SK-MEL-5 (cell line): Measurements from ENCODE around the gene RND2. TPM values are rescaled to one million over a fixed set of nuclear protein-coding genes. Genes with fewer than 3 reads are reported as not detected.
"Not testable (repeated sequence)": the region's sequence is repeated elsewhere in the genome, so short reads cannot be mapped to it uniquely, and the experiment has no call there.

ENCODE experiments used
- DNase-seq: peaks from one replicate; pipeline ENCODE4 v3.0.0-alpha.2; 2016; ENCODE audit warnings: low read depth, low spot score
- in situ Hi-C: cut with HindIII; loops from 2 replicates; pipeline ENCODE4 v1.10.0; 2016; ENCODE audit warnings: low sequenced_read_pairs, high pct_unique_total_duplicates, low pct_unique_long_range_greater_than_20kb
- total RNA-seq: library from RNA; depleted of rRNA; stranded (reverse); fragments of >200 nt; shearing (Covaris generic); gene quantifications from 2 replicates; pipeline ENCODE4 v1.2.3, GENCODE V29; 2014

Gene RND2
- total RNA-seq, 1 experiment from 2014 or later = not detected

DNA sequence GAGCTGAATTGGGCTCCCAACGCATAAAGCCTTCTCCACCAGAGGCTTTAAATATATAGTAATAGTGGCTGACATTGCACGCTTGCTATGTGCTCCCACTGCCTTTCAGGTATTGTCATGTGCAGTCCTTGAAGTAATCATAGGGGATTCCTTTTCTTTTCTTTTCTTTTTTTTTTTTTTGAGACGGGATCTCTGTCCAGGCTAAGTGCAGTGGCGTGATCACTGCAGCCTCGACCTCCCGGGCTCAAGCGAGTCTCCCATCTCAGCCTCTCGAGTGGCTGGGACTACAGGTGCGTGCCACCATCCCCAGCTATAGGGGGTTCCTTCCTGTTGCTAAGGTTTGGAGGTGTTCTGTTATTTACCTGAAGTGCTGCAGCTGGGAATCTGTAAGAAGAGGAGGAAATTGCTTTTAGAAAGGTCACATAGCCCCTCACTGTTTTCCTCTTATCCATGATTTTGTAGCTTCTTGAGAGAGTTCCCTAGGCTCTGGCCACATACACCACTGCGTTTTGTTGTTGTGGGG, 26.0 kb upstream of the RND2 start:
- in situ Hi-C loops = no loop called here
- DNase-seq = no peak

DNA sequence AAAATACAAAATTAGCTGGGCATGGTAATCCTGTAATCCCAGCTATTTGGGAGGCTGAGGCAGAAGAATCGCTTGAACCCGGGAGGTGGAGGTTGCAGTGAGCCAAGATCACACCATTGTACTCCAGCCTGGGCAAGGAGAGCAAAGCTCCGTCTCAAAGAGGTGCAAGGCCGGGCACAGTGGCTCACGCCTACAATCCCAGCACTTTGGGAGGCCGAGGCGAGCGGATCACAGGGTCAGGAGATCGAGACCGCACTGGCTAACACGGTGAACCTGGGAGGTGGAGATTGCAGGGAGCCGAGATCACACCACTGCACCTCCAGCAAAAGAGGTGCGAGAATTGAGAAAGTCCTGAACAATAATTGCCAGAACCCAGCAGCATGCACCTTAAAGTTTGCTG, 24.1 kb upstream of the RND2 start:
- in situ Hi-C loops, DNase-seq: not testable (repeated sequence)

DNA sequence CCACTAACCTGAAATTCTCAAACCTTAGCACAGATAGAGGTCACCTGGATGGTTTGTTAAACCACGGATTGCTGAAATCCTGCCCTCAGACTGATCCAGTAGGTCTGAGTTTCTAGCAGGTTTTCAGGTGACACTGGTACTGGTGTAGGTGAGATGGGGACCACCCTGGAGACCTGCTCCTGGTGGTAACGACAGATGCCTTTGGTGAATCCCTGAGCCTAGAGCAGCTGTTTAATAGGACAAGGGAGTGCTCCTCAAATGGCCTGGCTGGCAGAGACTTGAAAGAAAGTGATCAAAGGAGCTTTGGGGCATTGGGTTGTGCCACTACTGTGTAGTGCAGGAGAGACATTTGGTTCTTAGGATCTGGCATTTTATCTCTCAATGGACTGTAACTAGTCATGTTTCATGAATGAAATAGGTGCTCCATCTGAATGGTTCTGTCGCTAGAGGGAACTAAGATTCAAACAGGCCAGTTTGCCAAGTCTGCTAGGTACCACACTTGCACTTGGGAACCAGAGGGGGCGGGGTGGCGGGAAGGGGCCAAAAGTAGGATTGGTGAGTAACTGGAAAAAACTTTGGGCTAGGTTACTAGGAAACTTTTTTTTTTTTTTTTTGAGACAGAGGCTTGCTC, 21.4 kb upstream of the RND2 start:
- DNase-seq = peak; percentile 86
- in situ Hi-C loops = no loop called here

DNA sequence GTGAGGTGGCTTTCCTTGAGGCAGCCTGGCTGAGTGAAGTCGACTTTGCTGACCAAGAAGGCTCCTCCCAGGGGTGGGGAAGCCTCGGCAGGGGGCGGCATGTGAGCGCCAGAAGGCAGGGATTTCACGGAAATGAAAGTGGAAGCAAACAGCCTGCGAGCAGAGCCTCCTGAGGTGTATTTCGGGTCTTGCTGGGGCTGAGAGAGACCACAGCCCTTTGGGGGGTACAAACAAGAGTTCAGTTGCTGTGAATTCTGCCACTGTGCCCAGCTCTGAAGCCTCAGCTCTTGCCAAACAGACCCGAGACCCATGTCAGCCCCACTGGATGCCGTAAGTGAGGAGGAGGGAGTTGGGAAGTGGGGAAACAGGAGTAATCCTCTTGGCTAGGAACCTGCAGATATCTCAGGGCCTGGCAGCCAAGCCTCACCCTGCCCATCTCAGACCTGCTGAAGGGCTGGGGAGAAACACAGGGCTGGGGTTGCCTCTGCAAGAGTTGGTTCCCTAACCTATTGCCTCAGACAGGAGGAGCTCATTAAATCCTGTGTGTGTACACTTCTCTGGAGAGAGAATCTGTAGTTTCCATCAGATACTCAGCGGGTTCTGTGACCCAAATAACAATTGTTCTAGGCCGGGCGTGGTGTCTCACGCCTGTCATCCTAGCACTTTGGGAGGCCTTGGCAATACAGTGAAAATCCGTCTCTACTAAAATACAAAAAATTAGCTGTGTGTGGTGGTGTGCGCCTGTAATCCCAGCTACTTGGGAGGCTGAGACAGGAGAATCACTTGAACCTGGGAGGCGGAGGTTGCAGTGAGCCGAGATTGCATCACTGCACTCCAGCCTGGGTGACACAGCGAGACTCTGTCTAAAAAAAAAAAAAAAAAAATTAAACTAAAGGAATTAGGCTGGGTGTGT, 18.1 kb upstream of the RND2 start, which contains the start of gene IFI35:
IFI35 (plus strand) TSS at position 146 of the 913 bp plus-strand sequence; CDS start at position 310, 164 bp downstream.
- peak; percentile 88 for DNase-seq
- in situ Hi-C loops = no loop called here

DNA sequence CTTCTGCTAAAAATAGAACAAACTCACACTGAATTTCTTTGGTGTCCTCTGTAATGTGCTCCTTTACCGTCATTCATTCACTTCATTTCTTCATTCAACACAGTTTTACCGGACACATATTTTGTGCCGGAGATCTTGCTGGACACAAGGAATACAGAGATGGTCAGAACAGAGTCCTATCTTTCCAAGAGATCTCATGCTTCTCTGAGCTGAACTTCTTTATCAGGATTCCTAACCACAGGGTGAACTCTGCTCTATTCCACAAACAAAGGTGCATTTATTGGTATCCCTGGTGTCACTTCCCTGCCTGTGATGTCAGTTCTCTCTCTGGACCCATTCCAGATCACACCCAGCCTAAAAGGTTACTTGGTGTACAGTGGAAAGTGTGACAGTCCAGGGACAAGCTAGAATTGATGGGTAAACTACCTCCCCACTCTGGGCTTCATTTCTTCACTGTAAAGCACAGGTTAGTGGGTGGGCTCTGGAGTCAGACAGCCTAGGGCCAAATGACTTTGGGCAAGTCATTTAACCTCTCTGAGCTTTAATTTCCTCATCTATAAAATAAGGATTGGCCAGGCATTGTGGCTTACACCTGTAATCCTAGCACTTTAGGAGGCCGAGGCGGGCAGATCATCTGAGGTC, 14.2 kb upstream of the RND2 start:
- in situ Hi-C loops = no loop called here
- DNase-seq = peak; percentile 97

DNA sequence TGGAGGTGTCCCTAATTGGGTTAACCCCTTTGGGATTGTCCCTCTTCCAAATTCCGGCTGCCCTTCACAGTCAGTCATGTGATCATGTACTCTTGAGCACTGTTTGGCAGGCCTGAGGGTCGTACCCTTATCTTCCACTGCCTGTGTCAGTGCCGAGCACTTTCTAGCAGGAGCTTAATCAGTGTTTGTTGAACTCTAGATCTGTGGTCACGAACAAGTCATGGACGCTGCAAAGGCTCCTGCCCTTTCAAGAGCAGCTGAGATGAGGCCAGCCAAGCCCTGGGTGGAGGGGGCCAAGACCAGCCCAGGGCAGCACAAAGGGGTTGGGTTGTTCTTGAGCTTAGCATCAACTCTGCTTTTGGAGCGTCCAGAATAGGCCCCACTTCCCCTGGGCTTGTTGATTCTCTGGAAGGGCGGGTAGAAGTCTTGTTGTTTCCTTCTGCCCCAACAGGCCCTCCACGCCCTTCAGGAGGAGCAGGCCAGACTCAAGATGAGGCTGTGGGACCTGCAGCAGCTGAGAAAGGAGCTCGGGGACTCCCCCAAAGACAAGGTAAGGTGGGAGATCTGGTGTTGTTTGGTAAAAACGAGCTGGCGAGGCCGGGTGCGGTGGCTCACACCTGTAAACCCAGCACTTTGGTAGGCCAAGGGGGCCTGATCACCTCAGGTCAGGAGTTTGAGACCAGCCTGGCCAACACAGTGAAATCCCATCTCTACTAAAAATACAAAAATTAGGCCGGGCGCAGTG, 13.1 kb upstream of the RND2 start:
- no peak for DNase-seq
- in situ Hi-C loops = no loop called here

DNA sequence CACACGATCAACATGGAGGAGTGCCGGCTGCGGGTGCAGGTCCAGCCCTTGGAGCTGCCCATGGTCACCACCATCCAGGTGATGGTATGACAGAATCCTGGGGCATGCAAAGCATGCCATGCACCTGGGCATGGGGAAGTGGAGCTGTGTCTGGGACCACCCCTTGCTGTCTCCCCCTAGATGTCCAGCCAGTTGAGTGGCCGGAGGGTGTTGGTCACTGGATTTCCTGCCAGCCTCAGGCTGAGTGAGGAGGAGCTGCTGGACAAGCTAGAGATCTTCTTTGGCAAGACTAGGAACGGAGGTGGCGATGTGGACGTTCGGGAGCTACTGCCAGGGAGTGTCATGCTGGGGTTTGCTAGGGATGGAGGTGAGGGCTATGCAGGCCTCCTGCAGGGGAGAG, 11.7 kb upstream of the RND2 start:
- in situ Hi-C loops = no loop called here
- DNase-seq = no peak

DNA sequence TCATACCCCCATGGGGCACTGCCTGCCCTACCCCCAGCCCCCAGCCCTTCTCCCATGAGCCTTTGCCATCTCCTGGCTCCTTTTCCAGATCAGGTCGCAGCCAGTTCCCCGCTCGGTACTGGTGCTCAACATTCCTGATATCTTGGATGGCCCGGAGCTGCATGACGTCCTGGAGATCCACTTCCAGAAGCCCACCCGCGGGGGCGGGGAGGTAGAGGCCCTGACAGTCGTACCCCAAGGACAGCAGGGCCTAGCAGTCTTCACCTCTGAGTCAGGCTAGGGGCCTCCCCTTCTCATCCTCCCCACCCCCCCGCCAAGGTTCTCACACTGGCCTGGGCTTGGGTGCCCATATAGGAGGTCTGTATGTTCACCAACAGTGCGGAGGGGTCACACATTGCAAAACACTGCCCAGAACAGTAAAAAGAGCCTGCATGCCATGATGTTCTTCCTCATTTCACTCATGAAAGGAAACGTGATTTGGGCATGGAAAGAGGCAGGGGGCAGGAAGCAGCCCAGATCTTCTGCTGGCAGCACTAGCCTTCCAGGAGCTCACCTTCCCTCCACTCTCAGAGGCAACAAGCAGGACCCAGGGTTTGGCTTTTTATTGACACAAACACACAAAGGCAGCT, 10.9 kb upstream of the RND2 start:
- in situ Hi-C loops = no loop called here
- no peak for DNase-seq

DNA sequence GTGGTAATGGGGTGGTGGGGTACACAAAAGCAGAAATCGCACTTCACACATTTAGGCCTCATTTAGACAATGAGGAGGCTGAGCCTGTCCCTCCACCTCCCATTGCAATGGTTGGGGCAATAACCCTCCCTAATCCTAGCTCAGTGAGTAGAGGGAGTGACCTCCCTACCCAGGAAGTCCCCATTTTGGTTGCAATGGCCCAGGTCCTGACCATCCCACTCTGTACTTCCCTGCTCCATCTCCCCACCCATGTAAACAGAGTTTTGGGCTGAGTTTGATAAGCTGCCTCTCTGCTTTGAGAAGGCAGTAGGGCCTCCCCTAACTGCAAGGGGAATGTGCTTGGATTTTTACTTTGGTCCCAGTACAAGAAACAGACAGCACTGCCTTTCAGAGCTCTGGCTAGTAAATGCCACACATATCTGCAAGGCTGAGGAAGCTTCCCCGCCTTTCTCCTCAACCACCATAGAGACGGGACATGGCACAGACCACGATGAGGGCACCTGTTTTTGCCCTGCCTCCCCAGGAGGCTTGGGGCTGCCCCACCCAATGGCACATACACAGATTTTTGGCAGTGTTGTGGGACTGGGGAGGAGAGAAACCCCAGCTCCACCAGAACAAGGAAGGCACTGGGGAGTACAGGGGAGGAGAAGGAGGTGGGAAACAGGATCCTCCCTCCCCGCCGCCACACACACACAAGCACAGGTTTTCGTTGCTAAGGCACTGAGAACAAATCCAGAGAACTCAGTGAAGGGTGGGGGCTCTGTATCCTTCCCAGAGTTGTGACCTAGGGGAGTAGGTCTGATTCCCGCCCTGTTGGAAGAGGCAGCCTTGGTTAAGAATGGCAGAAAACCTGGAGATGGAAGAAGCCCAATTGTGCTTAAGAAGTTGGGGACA, 10.1 kb upstream of the RND2 start:
- in situ Hi-C loops = no loop called here

DNA sequence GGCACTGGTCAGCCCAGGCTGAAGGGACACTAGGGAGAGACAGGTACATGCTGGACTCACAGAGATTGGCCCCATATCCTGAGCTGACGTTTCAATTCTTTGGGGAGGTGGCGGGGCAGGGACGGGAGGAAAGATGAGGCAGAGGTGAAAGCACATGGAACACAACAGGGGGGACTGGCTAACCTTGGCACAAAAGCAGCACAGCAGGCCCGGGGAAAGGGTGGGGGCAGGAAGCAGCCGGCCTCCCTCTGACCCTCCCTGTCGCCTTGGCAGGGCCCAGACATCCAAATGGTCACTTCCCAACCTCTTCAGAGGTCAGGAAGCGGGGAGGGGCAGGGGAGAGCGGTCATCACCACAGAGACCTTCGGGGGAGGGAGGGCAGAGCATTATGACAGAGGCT, 9.5 kb upstream of the RND2 start:
- in situ Hi-C loops = no loop called here
- DNase-seq = no peak

More for the DNA sequence above, 10.1 kb upstream of the RND2 start:
- DNase-seq = no peak

DNA sequence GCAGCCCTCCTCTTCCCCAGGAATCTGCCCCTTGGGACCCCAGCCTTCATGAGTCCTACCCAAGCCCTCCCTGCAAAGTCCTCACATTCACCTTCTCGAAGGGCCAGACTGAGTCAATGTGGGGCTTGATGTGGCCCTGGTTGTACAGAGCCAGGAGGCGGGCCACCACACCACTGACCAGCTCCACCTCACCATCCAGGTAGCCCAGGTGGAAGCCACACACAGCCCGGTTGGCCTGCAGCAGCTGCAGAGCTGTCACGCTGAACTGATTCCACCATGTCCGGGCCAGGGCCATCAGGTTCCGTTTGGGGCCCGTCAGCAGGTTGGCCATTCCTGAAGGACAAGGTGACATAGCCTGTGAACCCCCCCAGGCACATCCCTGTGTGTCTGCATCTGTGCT, 8.8 kb upstream of the RND2 start:
- in situ Hi-C loops = no loop called here
- DNase-seq = no peak

DNA sequence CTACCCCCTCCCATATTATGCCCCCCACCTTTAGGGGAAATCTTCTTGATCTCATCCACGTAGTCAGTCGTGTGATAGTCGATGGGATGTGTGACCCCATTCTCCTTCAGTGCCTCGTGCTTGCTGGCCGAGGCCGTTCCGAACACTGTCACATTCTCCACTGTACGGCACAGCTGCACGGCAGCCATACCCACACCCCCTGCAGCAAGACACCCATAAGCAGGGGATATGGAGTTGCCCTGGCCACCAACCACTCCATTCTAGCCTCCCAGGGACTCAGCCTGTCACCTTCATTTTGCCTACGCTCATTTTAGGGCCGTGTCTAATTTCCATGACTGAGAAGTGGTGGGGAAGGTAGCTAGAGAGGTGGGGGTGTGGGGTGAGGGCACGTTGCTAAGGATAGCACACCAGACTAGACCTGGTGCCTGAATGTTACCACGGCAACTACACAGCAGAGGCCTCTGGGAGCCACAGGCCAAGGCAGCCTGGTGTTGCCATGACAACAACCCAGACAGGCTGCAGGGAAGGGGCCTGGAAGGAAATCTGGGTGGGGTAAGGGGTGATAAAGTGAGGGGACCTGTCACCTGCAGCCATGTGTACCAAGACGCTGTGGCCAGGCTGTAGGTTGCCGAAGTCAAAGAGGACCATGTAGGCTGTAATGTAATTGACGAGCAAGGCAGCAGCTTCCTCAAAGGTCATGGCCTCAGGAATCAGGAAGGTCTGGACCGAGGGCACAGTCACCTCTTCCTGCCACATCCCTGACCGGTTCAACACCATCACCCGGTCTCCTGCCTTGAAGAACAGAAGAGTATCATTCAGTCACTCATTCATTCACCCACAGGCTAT, 6.8 kb upstream of the RND2 start:
- in situ Hi-C loops = no loop called here
- DNase-seq = no peak

DNA sequence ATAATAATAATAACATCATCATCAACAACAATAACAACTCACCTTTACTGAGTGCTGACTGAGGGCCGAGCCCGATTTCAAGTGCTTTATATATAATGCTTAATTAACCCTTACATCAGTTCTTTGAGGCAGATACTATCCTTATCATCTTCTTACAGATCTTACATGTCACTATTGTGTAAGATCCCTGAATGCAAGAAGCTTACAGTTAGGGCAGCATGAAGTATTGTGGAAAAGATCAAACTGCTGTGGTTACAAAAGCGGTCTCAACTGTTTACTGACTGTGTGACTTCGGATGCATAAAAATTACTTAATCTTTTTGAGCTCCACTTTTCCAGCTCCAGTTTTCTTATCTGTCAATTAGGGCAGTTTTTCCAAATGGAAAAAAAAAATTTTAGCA, 6.1 kb upstream of the RND2 start:
- no peak for DNase-seq
- in situ Hi-C loops = no loop called here

DNA sequence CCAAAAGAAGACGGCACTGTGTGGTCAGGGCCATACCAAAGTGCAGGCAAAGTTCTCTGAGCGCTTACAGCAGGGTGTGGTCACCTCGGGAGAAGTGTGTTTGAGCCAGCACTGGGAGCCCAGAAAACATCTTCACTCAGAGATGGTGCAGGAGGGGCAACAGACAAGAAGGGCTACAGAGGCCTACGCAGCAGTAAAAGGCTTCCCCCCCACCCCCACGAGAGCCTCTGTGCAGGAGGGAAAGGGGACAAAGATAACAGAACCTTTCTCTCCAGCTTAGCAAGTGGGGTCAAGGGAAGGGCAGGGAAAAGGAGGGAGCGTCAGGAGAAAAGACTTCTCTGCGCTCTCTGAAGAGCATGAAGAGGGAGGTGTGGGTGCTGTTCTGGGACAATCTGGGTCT, 5.6 kb upstream of the RND2 start:
- in situ Hi-C loops = no loop called here
- DNase-seq = no peak

DNA sequence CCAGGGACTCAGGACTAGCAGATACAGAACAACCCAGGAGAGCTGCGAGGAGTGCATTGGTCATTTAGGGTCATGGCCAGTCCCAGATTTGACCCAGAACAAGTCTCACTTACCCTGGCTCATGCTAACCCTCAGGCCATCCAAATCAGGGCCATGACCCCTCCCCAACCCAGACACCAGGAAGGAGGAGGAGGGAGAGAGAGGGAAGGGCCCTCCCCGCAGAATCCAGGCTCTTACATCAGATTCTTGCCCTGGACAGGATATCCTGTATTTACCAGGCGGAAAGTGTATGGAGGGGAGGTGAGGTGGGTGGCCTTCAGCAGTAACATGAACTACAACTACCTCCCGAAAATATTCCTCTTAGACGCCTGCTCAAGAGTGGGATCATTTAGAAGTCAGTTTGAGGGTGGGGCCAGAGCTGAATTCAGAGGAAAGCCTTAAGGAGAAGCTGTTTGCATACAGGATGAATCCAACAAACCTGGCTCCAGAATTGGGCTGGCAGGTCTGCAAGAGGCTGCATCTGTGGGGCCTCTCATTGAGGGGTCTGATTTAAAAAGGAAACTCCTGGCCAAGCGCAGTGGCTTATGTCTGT, 4.9 kb upstream of the RND2 start:
- in situ Hi-C loops = no loop called here
- no peak for DNase-seq
